NB4 (cell line): ENCODE results near the gene TMED4.

Source experiments
- CTCF ChIP-seq: IDR thresholded peaks from one replicate; pipeline ENCODE4 v1.5.1; 2012; ENCODE audit warnings: low read depth, low read length
- MAX ChIP-seq: IDR thresholded peaks from 2 replicates; pipeline ENCODE4 v1.6.1; 2011; ENCODE audit warnings: low read depth, low read length
- MYC ChIP-seq: IDR thresholded peaks from 2 replicates; pipeline ENCODE4 v1.6.1; 2011; ENCODE audit warnings: low read depth, low read length
- POLR2A ChIP-seq: IDR thresholded peaks from 2 replicates; pipeline ENCODE4 v1.6.1; 2011; ENCODE audit warnings: mild to moderate bottlenecking; ENCODE audit not compliant: insufficient read length; ENCODE audit errors: extremely low read depth

GRCh38 chr7:44616545-44616944 lies 34.5 kb upstream of the TMED4 start:
- no peak for TF ChIP-seq CTCF
- no peak for TF ChIP-seq MYC
- no peak for TF ChIP-seq POLR2A
- TF ChIP-seq MAX = no peak
